NCI-H524 treated with DMSO at 0.1 percent for 48 hours (cell line): Measurements from ENCODE around the gene SDS.

Source experiments
- DNase-seq: peaks from one replicate; lab custom pipeline; 2025; lab: John Stamatoyannopoulos, UW

The SDS gene

DNA sequence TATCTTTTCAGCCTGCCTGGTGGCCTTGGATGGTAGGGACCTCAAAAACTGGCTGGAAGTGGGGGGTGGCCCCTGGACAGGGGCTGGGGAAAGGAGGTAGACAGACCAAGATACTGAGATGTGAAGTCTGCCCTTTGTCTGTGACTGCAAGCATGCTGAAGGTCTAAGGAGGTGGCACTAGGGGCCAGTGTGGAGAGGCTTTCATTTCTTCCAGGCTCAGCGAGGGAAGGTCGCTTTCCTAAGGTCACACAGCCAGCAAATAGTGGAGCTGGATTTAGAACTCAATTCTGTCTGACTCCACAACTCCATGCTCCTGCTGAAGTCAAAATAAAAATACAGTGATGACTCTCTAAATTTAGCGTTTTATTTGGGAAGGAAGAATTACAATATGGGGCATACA lies 56.6 kb downstream of the SDS start:
- DNase-seq = no peak

GRCh38 chr12:113346353-113346752 lies 57.3 kb downstream of the SDS start:
- DNase-seq = no peak

- no peak for DNase-seq
Observed at GRCh38 chr12:113345318-113345717, 58.4 kb downstream of the SDS start.
